A673 (cell line): ENCODE measurements around the gene TMEM72. TPM values are rescaled to one million over a fixed set of nuclear protein-coding genes. Genes with fewer than 3 reads are reported as not detected.

Experiments
- BruUV-seq: library from RNA; stranded (reverse); fragments of 400-500 nt; replicated peaks from 2 replicates; lab custom pipeline; 2021; lab: Mats Ljungman, UMichigan
- CTCF ChIA-PET: fragments of 300-600 bp; sonication (Branson Sonifier 250); formaldehyde crosslinking; loops from one replicate; lab custom pipeline; 2022; ENCODE audit warnings: antibody characterized with exemption; lab: Charles Lee
- POLR2A ChIA-PET: fragments of 300-600 bp; sonication (Branson Sonifier 250); formaldehyde crosslinking; loops from one replicate; lab custom pipeline; 2022; ENCODE audit warnings: antibody characterized with exemption; ENCODE audit not compliant: low non-redundant PET; lab: Charles Lee
- DNase-seq: peaks from one replicate; pipeline ENCODE4 v3.0.0-alpha.2; 2015; ENCODE audit warnings: low spot score
- H3K27ac ChIP-seq: fragments of 200-600 bp; sonication (generic); 2 replicates; pipeline ENCODE4 v1.5.1; 2016; ENCODE audit warnings: mixed run types, low read depth, mild to moderate bottlenecking, mixed read lengths, antibody characterized with exemption, low read length; ENCODE audit not compliant: poor library complexity, severe bottlenecking
- H3K27me3 ChIP-seq: fragments of 200-600 bp; sonication (generic); replicated peaks from 2 replicates; pipeline ENCODE4 v1.6.1; 2017; ENCODE audit warnings: mixed run types, low read depth, mild to moderate bottlenecking, mixed read lengths, antibody characterized with exemption, low read length; ENCODE audit not compliant: insufficient read depth, poor library complexity
- H3K36me3 ChIP-seq: fragments of 200-600 bp; sonication (generic); 2 replicates; pipeline ENCODE4 v1.6.1; 2016; ENCODE audit warnings: mixed run types, mild to moderate bottlenecking, mixed read lengths, antibody characterized with exemption, low read length; ENCODE audit not compliant: insufficient read depth, poor library complexity, severe bottlenecking
- H3K4me1 ChIP-seq: fragments of 200-600 bp; sonication (generic); 2 replicates; pipeline ENCODE4 v1.6.1; 2017; ENCODE audit warnings: mixed run types, mild to moderate bottlenecking, mixed read lengths, antibody characterized with exemption, low read length; ENCODE audit not compliant: insufficient read depth, poor library complexity, severe bottlenecking
- H3K4me3 ChIP-seq: fragments of 200-600 bp; sonication (generic); 2 replicates; pipeline ENCODE4 v1.5.1; 2016; ENCODE audit warnings: low read depth, mixed run types, mild to moderate bottlenecking, mixed read lengths, low read length; ENCODE audit not compliant: poor library complexity, severe bottlenecking
- H3K9me3 ChIP-seq: fragments of 200-600 bp; sonication (generic); 2 replicates; pipeline ENCODE4 v1.6.1; 2016; ENCODE audit warnings: mixed run types, low read depth, mild to moderate bottlenecking, mixed read lengths, antibody characterized with exemption, low read length; ENCODE audit not compliant: poor library complexity, severe bottlenecking
- CTCF ChIP-seq: fragments of 300-800, 200-600 bp; sonication (generic); conservative IDR thresholded peaks from 2 replicates; pipeline ENCODE4 v1.5.1; 2017; ENCODE audit warnings: low read depth, mild to moderate bottlenecking, antibody characterized with exemption, low read length, moderate library complexity, mixed read lengths
- EZH2 ChIP-seq: fragments of 200-600 bp; sonication (generic); IDR thresholded peaks from 2 replicates; pipeline ENCODE4 v1.6.1; 2017; ENCODE audit warnings: borderline replicate concordance, low read depth, mild to moderate bottlenecking, mixed read lengths, antibody characterized with exemption, low read length; ENCODE audit not compliant: poor library complexity, severe bottlenecking
- intact Hi-C: fragments of 100-400 bp; cut with micrococcal nuclease; formaldehyde crosslinking; loops from one replicate; pipeline ENCODE4 v1.10.0; 2022; ENCODE audit not compliant: unreplicated experiment
- total RNA-seq: library from RNA; stranded (reverse); gene quantifications from 2 replicates; pipeline ENCODE4 v1.2.3, GENCODE V29; 2021

TMEM72 gene
- total RNA-seq, 1 experiment from 2014 or later, result 0.80 TPM

- DNase-seq, result no peak
- H3K9me3 ChIP-seq, result no peaks in the 10 kb centered on the region
- ChIA-PET CTCF (no interaction called here), POLR2A (no interaction called here)
- no peaks in the 10 kb centered on the region for H3K4me1 ChIP-seq
- no peak for TF ChIP-seq CTCF
- no peak for TF ChIP-seq EZH2
- no peaks in the 10 kb centered on the region for H3K27me3 ChIP-seq
- no peak overlapping the region for H3K4me3 ChIP-seq
- no peak overlapping the region for H3K27ac ChIP-seq
- no TSS peak for BruUV-seq
- intact Hi-C loops, result no loop called here
- H3K36me3 ChIP-seq, result no peaks in the 10 kb centered on the region
Observed at GRCh38 chr10:44935201-44935965, 24.2 kb downstream of the TMEM72 start.

- ChIA-PET POLR2A (no interaction called here), CTCF (no interaction called here)
- TF ChIP-seq CTCF (no peak), EZH2 (no peak)
- H3K27ac ChIP-seq, result no peak overlapping the region
- no peaks in the 10 kb centered on the region for H3K36me3 ChIP-seq
- H3K4me3 ChIP-seq, result no peak overlapping the region
- no peaks in the 10 kb centered on the region for H3K9me3 ChIP-seq
- no TSS peak for BruUV-seq
- no peaks in the 10 kb centered on the region for H3K4me1 ChIP-seq
- intact Hi-C loops, result no loop called here
- DNase-seq, result no peak
- no peaks in the 10 kb centered on the region for H3K27me3 ChIP-seq
Observed at GRCh38 chr10:44935966-44936295, 24.8 kb downstream of the TMEM72 start.

DNA sequence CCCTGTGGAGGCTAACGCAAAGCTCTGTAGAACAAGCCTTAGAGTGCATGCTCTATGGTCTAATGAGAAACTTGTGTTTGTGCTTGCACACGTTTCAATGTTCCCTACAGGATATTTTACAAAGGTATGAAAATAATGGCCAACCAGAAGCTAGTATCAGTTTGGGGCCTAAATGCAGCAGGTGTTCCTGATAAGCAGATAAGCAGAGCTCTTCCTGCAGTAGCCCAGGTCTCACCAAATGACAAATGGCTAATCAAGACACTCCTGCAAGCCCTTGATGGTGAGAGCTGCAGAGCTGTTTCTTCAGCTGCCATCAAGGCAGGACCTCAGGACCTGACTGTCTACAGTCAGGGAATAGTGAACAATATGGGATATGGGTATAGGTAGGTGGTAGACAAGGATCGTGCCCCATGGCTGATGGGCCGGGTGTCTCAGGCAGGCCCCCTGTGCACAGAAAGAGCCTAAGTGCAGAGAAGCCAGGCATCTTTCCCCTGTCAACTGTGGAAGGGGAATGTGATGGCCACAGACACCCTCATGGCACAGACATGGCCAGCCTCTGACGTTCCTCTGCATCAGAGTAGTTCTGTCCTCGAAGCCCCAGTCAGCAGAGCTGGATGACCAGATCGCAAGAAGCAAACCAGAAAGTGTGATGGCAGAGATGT, 25.3 kb downstream of the TMEM72 start:
- intact Hi-C loops, result no loop called here
- ChIA-PET POLR2A (no interaction called here), CTCF (no interaction called here)
- no peaks in the 10 kb centered on the region for H3K4me1 ChIP-seq
- no peaks in the 10 kb centered on the region for H3K27me3 ChIP-seq
- BruUV-seq, result no TSS peak
- no peak for TF ChIP-seq EZH2
- TF ChIP-seq CTCF, result no peak
- no peak overlapping the region for H3K27ac ChIP-seq
- H3K9me3 ChIP-seq, result no peaks in the 10 kb centered on the region
- no peak overlapping the region for H3K4me3 ChIP-seq
- DNase-seq, result no peak
- no peaks in the 10 kb centered on the region for H3K36me3 ChIP-seq
